ENCODE results near the gene NEURL4. TPM values are rescaled to one million over a fixed set of nuclear protein-coding genes. Genes with fewer than 3 reads are reported as not detected.
"Not testable (repeated sequence)": the region's sequence is repeated elsewhere in the genome, so short reads cannot be mapped to it uniquely, and the experiment has no call there.

Gene NEURL4
- 30.8 TPM for total RNA-seq
- long read RNA-seq, full-length matches to known transcripts, result 2 of 35 reads
- long read RNA-seq, partial matches to known transcripts, result 17 of 35 reads
- long read RNA-seq, other reads (novel, unspliced or antisense), result 16 of 35 reads

DNA sequence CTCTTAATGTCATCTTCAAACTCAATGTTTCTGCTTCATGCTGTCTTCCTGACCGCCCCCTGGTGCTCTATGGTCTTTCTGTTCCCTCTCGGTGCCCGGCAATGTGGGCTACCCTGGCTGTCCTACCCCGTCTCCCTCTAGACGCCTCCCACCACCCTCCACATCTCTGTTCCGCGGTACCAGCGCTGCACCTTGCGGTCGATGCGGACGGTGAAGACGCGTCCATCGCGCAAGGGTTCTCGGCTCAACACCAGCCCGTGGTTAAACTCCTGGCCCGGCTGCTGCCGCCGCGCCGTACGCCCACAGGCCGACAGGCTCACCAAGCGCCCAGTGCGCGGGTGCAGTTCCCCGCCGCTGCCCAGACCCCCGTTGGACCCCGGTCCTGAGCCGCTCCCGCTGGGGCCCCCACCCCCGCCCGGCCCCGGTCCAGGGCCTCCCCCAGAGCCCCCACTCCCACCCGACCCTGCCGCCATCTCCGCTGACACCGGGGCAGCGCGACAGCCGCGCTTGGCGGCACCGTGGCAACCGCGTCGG, at the start of gene NEURL4:
Gene NEURL4, minus strand, starts transcription at position 496 of the 534 bp plus-strand sequence. Its CDS starts 23 bp downstream, at position 473.
- ATAC-seq (no peak), DNase-seq (ENCODE audit: missing footprints) (no peak)

DNA sequence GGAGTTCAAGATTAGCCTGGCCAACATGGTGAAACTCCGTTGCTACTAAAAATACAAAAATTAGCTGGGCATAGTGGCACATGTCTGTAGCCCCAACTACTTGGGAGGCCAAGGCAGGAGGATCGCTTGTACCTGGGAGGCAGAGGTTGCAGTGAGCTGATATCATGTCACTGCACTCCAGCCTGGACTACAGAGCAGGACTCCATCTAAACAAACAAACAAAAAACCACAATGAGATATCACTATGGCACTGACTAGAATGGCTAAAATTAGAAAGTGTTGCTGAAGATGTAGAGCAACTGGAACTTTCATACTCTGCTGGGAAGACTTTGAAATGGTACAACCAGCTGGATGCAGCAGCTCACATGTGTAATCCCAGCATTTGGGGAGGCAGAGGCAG, 45.2 kb upstream of the NEURL4 start:
- no peak for DNase-seq (ENCODE audit: missing footprints)
- ATAC-seq, result no peak
- intact Hi-C loops (cut with DNase I), result no loop called here

More for the DNA sequence above, at the start of gene NEURL4:
- intact Hi-C loops (cut with DNase I), result loop anchor here (1.0 to 10.0 kb wide), 3 partner anchors 14 to 256 kb away; partner anchors contain the start of genes GPS2 and MPDU1

DNA sequence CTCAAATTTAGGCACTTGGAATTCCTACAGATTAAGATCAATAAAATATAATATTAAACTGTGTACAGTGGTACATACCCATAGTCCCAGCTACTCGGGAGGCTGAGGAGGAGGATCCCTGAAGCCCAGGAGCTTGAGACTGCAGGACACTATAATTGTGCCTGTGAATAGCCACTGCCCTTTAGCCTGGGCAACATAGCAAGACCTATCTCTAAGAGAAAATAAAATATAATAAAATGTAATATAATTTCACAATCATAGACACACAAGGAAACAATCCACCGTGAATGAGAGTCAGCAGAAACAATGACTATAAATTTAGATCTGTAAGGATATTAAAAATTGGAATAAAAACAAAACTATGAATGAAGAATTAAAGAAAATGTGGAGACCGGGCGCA, 41.7 kb upstream of the NEURL4 start:
- ATAC-seq, result no peak
- DNase-seq (ENCODE audit: missing footprints), result no peak
- intact Hi-C loops (cut with DNase I), result no loop called here

GRCh38 chr17:7369825-7370224, 40.7 kb upstream of the NEURL4 start:
- no peak for ATAC-seq
- intact Hi-C loops (cut with DNase I), result no loop called here
- no peak for DNase-seq (ENCODE audit: missing footprints)

DNA sequence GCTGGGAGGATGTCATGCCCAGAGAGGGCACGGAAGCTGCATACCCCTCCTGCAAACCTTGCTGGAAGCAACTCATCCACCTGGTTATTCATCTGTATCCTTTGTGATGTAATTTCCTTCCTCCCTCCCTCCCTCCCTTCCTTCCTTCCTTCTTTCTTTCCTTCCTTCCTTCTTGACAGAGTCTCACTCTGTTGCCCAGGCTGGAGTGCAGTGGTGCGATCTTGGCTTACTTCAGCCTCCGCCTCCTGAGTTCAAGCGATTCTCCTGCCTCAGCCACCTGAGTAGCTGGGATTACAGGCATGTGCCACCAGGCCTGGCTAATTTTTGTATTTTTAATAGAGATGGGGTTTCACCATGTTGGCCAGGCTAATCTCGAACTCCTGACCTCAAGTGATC, 39.5 kb upstream of the NEURL4 start:
- ATAC-seq, result not testable (repeated sequence)

DNA sequence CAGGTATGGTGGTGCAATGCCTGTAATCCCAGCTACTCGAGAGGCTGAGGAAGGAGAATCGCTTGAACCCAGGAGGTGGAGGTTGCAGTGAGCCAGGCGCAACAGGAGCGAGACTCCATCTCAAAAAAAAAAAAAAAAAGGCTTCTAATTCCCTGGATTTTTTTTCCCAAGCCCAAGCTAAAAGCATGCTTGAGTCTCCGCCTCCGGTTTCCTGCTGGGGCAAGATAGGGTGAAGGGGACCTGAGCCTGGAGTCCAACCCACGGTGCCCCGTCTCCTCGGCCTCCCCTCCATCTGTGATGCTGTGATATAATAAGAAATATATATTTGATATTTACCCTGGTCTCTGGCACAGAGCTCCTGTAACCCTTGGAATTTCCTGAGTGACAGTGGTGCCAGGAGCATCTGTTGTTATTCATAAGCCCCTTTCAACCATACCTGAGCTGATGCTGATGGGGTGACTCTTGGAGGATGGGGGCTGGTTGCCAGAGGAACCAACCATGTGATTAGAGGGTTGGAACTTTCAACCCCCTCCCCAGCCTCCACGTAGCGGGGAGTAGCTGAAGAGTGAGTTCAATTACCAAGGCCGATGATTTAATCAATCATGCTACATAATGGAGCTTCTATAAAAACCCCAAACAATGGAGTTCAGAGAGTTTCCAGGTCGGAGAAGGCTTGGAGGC, 38.9 kb upstream of the NEURL4 start:
- DNase-seq (ENCODE audit: missing footprints), result no peak
- ATAC-seq, result no peak
- intact Hi-C loops (cut with DNase I), result no loop called here

More for the DNA sequence above, 39.5 kb upstream of the NEURL4 start:
- DNase-seq (ENCODE audit: missing footprints); intact Hi-C loops (cut with DNase I): not testable (repeated sequence)

DNA sequence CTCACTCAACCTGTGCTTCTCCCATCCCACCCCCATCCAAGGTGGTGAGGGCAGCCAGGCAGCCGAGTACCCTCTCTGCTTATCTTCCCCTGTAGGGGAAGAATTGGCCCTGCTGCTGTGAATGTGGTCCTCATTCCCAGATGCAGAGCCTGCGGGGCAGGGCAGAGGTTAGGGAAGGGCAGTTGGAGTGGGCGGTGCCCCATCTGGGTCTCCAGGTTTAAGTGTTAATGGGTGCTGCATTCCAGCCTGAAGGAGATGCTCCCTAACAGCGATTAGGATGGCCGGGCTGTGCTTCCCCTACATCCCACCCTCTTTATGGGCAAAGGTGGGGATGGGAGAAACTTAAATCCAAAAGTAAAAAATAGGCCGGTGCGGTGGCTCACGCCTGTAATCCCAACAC, 37.9 kb upstream of the NEURL4 start:
- ATAC-seq, result no peak
- intact Hi-C loops (cut with DNase I), result no loop called here

GRCh38 chr17:7365963-7366362, 36.8 kb upstream of the NEURL4 start:
- DNase-seq (ENCODE audit: missing footprints); ATAC-seq; intact Hi-C loops (cut with DNase I): not testable (repeated sequence)

More for the DNA sequence above, 37.9 kb upstream of the NEURL4 start:
- no peak for DNase-seq (ENCODE audit: missing footprints)

DNA sequence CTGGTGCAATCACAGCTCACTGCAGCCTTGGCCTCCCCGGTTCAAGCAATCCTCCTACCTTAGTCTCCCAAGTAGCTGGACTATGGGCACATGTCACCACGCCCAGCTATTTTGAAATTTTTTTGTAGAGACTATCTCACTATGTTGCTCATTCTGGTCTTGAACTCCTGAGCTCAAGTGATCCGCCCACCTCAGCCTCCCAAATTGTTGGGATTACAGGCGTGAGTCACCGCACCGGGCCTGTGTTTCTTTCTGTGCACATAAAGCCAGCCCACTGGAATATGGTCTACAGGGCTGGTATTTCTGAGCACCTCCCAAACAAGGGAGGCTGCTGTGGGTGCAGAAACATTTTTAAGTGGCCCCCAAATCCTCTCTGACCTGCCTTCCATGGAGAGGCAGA, 34.2 kb upstream of the NEURL4 start:
- intact Hi-C loops (cut with DNase I), result no loop called here
- no peak for DNase-seq (ENCODE audit: missing footprints)
- no peak for ATAC-seq

DNA sequence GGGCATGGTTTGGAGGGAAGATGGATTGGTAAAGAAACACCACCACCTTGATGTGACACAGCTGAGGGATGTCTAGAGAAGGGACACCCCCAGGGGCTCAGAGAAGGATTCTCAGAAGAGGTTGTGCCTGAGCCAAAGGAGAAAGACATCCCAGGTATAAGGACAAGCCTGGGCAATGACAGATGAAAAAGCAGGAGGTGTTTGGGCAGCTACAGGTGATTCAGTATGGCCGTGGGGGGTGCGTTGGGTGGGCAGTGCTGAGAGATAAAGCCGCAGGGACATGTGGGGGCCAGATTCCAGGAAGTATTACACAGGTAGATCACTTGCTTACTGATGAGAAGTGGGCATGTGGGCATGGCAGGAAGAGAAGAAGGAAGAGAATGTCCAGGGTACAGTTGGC, 32.8 kb upstream of the NEURL4 start:
- intact Hi-C loops (cut with DNase I), result no loop called here
- ATAC-seq (no peak), DNase-seq (ENCODE audit: missing footprints) (no peak)

GRCh38 chr17:7357381-7357780, 28.2 kb upstream of the NEURL4 start:
- DNase-seq (ENCODE audit: missing footprints) (no peak), ATAC-seq (no peak)
- intact Hi-C loops (cut with DNase I), result loop anchor here (2.0 to 5.0 kb wide), 3 partner anchors 79 to 230 kb away; partner anchors contain the start of gene SENP3

GRCh38 chr17:7356756-7357155, 27.6 kb upstream of the NEURL4 start:
- intact Hi-C loops (cut with DNase I), result loop anchor here (2.0 to 5.0 kb wide), 3 partner anchors 80 to 231 kb away; partner anchors contain the start of gene SENP3
- no peak for ATAC-seq
- DNase-seq (ENCODE audit: missing footprints), result no peak

- ATAC-seq, result peak; percentile 23
- intact Hi-C loops (cut with DNase I), result loop anchor here (2.0 to 5.0 kb wide), 3 partner anchors 81 to 231 kb away; partner anchors contain the start of gene SENP3
- peak; percentile 92 for DNase-seq (ENCODE audit: missing footprints)
Observed at GRCh38 chr17:7356072-7356549, 27.0 kb upstream of the NEURL4 start.

- intact Hi-C loops (cut with DNase I), result loop anchor here (5.0 kb wide), 1 partner anchor 232 kb away; no protein-coding TSS in a partner anchor
- no peak for DNase-seq (ENCODE audit: missing footprints)
- ATAC-seq, result no peak
Observed at GRCh38 chr17:7355573-7355972, 26.4 kb upstream of the NEURL4 start.

- intact Hi-C loops (cut with DNase I), result loop anchor here (5.0 kb wide), 1 partner anchor 232 kb away; no protein-coding TSS in a partner anchor
- DNase-seq (ENCODE audit: missing footprints), result peak; percentile 79
- no peak for ATAC-seq
Observed at GRCh38 chr17:7355053-7355452, 25.9 kb upstream of the NEURL4 start, which contains the start of gene TMEM95. Gene TMEM95 (plus strand): TSS chr17:7355156. CDS start chr17:7355205, 49 bp downstream.

DNA sequence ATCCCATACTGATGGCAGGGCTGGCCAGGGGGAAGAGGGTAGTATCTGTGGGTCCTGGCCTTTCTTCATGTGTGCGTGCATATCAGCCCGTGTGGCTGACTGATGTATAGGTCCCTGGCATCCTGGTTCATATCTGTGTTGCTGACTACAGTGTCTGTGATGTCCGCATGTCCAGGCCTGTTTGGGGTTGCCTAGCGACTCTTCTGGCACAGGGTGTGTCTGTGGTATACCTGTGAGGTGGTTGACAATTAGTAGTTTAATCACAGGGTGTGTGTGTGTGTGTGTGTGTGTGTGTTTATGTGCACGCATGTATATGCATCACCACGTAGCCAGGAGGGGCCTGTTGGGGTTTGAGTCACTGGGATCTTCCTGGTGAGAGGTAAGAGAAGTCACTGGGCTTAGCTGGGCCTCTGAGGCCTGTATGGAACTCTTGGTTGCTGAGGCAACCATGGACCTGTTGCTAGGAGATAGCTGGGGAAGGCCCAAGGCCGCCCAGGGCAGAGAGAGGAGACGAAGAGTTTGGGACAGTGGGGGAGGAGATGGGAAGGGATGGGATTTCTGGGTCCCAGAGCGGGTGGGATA, 25.2 kb upstream of the NEURL4 start:
- ATAC-seq, result no peak
- intact Hi-C loops (cut with DNase I), result loop anchor here (5.0 kb wide), 1 partner anchor 102 kb away; the partner anchor contains the start of genes CTDNEP1 and ELP5
- no peak for DNase-seq (ENCODE audit: missing footprints)

DNA sequence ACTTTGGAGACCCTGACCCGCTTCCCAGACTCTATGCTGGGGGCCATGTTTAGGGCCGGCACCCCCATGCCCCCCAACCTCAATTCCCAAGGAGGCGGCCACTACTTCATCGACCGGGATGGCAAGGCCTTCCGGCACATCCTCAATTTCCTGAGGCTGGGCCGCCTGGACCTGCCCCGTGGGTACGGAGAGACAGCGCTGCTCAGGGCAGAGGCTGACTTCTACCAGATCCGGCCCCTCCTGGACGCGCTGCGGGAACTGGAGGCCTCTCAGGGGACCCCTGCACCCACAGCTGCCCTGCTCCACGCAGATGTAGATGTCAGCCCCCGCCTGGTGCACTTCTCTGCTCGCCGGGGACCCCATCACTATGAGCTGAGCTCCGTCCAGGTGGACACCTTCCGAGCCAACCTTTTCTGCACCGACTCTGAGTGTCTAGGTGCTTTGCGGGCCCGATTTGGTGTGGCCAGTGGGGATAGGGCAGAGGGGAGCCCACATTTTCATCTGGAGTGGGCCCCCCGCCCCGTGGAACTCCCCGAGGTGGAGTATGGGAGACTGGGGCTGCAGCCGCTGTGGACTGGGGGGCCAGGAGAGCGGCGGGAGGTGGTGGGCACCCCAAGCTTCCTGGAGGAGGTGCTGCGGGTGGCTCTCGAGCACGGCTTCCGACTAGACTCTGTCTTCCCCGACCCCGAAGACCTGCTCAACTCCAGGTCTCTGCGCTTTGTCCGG, 23.9 kb upstream of the NEURL4 start:
- no peak for ATAC-seq
- intact Hi-C loops (cut with DNase I), result loop anchor here (5.0 kb wide), 1 partner anchor 101 kb away; the partner anchor contains the start of genes CTDNEP1 and ELP5
- DNase-seq (ENCODE audit: missing footprints), result no peak

GRCh38 chr17:7352503-7352889, 23.4 kb upstream of the NEURL4 start:
- no peak for ATAC-seq
- intact Hi-C loops (cut with DNase I), result loop anchor here (5.0 kb wide), 1 partner anchor 100 kb away; the partner anchor contains the start of genes CTDNEP1 and ELP5
- DNase-seq (ENCODE audit: missing footprints), result no peak

All from Right ventricle myocardium inferior (tissue), 1 donor.